Erythroblast (primary cell): ENCODE results near the gene SPDYE18.
"Not testable (repeated sequence)": the region's sequence is repeated elsewhere in the genome, so short reads cannot be mapped to it uniquely, and the experiment has no call there.

Experiments
- DNase-seq, 2 experiments: peaks; one replicate each; lab custom pipeline; 2025; lab: John Stamatoyannopoulos, UW

The SPDYE18 gene

GRCh38 chr7:77005461-77006057 lies 56.8 kb downstream of the SPDYE18 start:
- DNase-seq, result not testable (repeated sequence)

DNA sequence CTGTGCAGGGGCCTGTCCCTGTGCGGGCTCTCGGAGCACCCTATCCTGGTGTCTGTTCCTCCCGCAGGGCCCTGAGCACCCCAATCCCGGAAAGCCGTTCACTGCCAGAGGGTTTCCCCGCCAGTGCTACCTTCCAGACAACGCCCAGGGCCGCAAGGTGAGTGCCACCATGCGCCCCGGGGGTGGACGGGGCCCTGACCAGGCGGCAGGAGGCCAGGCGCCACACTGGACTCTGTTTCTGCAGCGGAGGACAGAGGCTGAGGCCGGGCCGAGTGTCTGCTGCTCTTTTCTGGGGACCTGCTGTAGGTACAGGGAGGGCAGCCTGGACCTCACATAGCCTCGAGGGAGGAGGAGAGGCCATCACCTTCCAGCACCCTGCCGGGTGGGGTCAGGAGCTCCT lies 58.2 kb downstream of the SPDYE18 start:
- not testable (repeated sequence) for DNase-seq

DNA sequence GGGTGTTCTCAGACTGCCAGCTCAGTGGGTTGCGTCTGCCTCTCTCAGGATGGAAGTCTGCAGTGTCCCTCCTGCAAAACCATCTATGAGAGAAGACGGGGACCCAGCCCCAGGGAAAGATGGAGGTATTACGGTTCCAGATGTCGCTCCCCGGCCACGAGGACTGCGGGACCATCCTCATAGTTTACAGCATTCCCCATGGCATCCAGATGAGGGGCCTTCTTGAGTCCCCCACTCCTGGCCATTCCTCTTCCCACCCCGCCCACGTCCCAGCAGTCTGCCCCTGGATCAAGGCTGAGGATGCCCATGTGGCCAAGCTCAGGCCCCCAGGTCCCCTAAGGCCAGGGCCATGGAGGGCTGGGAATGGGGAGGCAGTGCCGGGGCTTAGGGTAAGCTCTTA lies 59.1 kb downstream of the SPDYE18 start:
- not testable (repeated sequence) for DNase-seq

- DNase-seq, result not testable (repeated sequence)
Measured at GRCh38 chr7:77002678-77003233, 59.6 kb downstream of the SPDYE18 start.

GRCh38 chr7:77002104-77002503 lies 60.3 kb downstream of the SPDYE18 start:
- not testable (repeated sequence) for DNase-seq
